Colonic mucosa (tissue), 4 donors: ENCODE measurements around the gene RYR1. TPM values are rescaled to one million over a fixed set of nuclear protein-coding genes. Genes with fewer than 3 reads are reported as not detected.

Experiments used
- DNase-seq: peaks from one replicate; pipeline ENCODE4 v3.0.0-alpha.2; 2020
- H3K27ac ChIP-seq: fragments of 200-600 bp; one replicate; pipeline ENCODE4 v1.8.0; 2021
- H3K27me3 ChIP-seq: fragments of 200-600 bp; one replicate; pipeline ENCODE4 v1.8.0; 2021
- H3K36me3 ChIP-seq: fragments of 200-600 bp; one replicate; pipeline ENCODE4 v1.8.0; 2021
- H3K4me1 ChIP-seq: fragments of 200-600 bp; one replicate; pipeline ENCODE4 v1.8.0; 2021; ENCODE audit warnings: mild to moderate bottlenecking
- H3K4me3 ChIP-seq: fragments of 200-600 bp; one replicate; pipeline ENCODE4 v1.8.0; 2021
- H3K9ac ChIP-seq, 2 donors: one replicate each; pipeline ENCODE4 v1.7.0; 2013; ENCODE audit warnings: control low read depth in 2 of 2, low read depth in 2 of 2, low read length in 2 of 2
- H3K9me3 ChIP-seq: fragments of 200-600 bp; one replicate; pipeline ENCODE4 v1.8.0; 2021
- intact Hi-C: fragments of 100-400 bp; cut with DNase I; formaldehyde crosslinking; loops from one replicate; pipeline ENCODE4 v1.14.1; 2022
- total RNA-seq, 2 donors: library from RNA; stranded (reverse); fragmentation: NEBNext Ultra II Directional in 1 of 2; extraction: Animal tissue kit (Norgen Biotek cat#: 25700) in 1 of 2; gene quantifications; one replicate each; pipeline ENCODE4 v1.2.1, GENCODE V29; 2021
- TF ChIP-seq, protein P1 (sequence below): fragments of 200-600 bp; IDR thresholded peaks from one replicate; pipeline ENCODE4 v1.8.0; 2022; ENCODE audit warnings: antibody characterized with exemption, mild to moderate bottlenecking
- donor health status: healthy.
- donor health status: DM: no; HTN: no; CAD: no.
- donor health status: DM: no; HTN: no; CAD: no.

Gene RYR1
- total RNA-seq, 2 donors from 2014 or later = 0.64 to 0.89 TPM

DNA sequence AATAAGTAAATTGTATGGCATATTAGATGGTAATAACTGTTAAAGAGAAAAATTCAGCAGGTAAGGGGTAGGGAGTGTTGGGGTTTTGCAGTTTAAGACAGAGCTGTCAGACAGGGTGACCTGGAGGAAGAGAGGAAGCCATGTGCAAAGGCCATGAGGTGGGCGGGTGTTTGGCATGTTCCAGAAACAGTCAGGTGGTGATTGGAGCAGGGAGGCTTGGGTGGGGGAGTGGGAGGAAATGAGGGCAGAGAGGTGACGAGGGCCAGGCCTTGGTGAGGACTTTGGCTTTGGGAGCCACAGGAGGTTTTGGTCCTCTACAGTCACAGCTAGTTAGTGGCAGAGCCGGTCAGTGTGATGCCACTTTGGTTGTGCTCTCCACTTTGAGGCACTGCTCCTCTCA, 20.1 kb downstream of the RYR1 start:
- TF ChIP-seq, protein P1, sequence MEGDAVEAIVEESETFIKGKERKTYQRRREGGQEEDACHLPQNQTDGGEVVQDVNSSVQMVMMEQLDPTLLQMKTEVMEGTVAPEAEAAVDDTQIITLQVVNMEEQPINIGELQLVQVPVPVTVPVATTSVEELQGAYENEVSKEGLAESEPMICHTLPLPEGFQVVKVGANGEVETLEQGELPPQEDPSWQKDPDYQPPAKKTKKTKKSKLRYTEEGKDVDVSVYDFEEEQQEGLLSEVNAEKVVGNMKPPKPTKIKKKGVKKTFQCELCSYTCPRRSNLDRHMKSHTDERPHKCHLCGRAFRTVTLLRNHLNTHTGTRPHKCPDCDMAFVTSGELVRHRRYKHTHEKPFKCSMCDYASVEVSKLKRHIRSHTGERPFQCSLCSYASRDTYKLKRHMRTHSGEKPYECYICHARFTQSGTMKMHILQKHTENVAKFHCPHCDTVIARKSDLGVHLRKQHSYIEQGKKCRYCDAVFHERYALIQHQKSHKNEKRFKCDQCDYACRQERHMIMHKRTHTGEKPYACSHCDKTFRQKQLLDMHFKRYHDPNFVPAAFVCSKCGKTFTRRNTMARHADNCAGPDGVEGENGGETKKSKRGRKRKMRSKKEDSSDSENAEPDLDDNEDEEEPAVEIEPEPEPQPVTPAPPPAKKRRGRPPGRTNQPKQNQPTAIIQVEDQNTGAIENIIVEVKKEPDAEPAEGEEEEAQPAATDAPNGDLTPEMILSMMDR = no peak
- Histone ChIP-seq H3K36me3 (no peaks in the 10 kb centered on the region), H3K9ac (no peak overlapping the region), H3K9me3 (no peaks in the 10 kb centered on the region), H3K27ac (no peak overlapping the region), H3K27me3 (no peaks in the 10 kb centered on the region), H3K4me3 (no peak overlapping the region), H3K4me1 (no peaks in the 10 kb centered on the region)
- intact Hi-C loops = no loop called here
- DNase-seq = no peak

DNA sequence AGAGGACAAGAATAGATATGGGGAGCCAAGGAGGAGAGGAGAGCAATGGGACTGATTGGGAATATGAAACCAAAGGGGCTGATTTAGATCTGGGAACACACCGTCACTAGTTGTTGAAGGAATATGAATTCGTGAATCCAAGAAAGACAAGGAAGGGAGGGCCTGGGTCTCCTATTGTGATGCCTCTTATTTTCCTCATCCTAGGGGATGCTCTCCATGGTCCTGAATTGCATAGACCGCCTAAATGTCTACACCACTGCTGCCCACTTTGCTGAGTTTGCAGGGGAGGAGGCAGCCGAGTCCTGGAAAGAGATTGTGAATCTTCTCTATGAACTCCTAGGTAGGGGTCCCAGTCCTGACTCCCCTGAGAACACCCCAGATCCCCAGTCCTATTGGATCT, 21.5 kb downstream of the RYR1 start:
- H3K4me1 ChIP-seq = no peaks in the 10 kb centered on the region
- DNase-seq = no peak
- H3K9me3 ChIP-seq = no peaks in the 10 kb centered on the region
- H3K9ac ChIP-seq = no peak overlapping the region
- no peaks in the 10 kb centered on the region for H3K36me3 ChIP-seq
- H3K27ac ChIP-seq = no peak overlapping the region
- intact Hi-C loops = no loop called here
- H3K4me3 ChIP-seq = no peak overlapping the region
- TF ChIP-seq, protein P1 = no peak
- H3K27me3 ChIP-seq = no peaks in the 10 kb centered on the region

DNA sequence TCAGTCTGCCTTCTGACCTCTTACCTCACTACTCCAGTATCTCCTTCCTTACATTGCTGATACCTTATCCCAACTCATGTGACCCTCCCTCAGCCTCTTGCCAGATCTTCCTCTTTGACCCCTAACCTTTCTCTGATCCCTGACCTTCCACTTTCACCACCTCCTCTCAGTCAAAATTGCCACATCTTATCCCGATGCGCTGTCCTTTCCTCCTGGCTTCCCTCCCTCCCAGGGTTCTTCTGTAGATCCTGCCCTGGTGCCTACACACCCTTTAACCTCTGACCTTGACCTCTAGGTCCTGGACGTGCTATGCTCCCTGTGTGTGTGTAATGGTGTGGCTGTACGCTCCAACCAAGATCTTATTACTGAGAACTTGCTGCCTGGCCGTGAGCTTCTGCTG, 23.7 kb downstream of the RYR1 start:
- H3K36me3 ChIP-seq = no peaks in the 10 kb centered on the region
- H3K27me3 ChIP-seq = no peaks in the 10 kb centered on the region
- DNase-seq = no peak
- H3K4me3 ChIP-seq = no peak overlapping the region
- intact Hi-C loops = no loop called here
- H3K9ac ChIP-seq = no peak overlapping the region
- H3K9me3 ChIP-seq = no peaks in the 10 kb centered on the region
- H3K4me1 ChIP-seq = no peaks in the 10 kb centered on the region
- no peak overlapping the region for H3K27ac ChIP-seq
- TF ChIP-seq, protein P1 = no peak

DNA sequence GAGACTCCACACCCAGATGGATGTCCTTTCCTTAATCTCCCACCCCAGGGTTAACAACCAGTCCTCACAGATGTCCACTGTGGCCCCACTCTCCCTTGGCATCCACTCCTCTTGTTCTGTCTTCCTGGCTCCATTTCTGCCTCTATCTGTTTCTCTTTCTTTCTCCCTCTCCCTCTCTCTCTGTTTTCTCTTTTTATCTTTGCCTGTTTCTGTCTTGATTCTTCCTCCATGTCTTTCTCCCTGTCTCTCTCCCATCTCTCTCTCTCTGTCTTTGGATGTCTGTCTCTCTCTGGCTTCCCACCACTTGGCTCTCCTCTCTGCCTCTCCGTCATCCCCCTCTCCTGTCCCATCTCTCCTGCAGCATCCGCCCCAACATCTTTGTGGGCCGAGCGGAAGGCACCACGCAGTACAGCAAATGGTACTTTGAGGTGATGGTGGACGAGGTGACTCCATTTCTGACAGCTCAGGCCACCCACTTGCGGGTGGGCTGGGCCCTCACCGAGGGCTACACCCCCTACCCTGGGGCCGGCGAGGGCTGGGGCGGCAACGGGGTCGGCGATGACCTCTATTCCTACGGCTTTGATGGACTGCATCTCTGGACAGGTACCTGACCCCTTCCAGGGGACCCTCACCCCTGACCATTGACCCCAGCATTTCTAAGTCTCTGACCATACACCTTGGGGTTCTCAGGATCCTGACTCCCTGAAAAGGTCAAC, 24.4 kb downstream of the RYR1 start:
- H3K4me3 ChIP-seq = no peak overlapping the region
- no peaks in the 10 kb centered on the region for H3K36me3 ChIP-seq
- H3K4me1 ChIP-seq = no peaks in the 10 kb centered on the region
- no peaks in the 10 kb centered on the region for H3K27me3 ChIP-seq
- TF ChIP-seq, protein P1 = no peak
- no peak overlapping the region for H3K9ac ChIP-seq
- no peak overlapping the region for H3K27ac ChIP-seq
- H3K9me3 ChIP-seq = no peaks in the 10 kb centered on the region
- DNase-seq = no peak
- intact Hi-C loops = no loop called here

- Histone ChIP-seq H3K9ac (no peak overlapping the region), H3K36me3 (no peaks in the 10 kb centered on the region), H3K9me3 (no peaks in the 10 kb centered on the region), H3K27ac (no peak overlapping the region), H3K4me1 (no peaks in the 10 kb centered on the region), H3K27me3 (no peaks in the 10 kb centered on the region), H3K4me3 (no peak overlapping the region)
- no peak for DNase-seq
- intact Hi-C loops = no loop called here
- TF ChIP-seq, protein P1 = no peak
Measured at GRCh38 chr19:38458991-38459390, 25.5 kb downstream of the RYR1 start.
